HG03354 (cell line): ENCODE results near the gene VAV2.
"Not testable (repeated sequence)": the region's sequence is repeated elsewhere in the genome, so short reads cannot be mapped to it uniquely, and the experiment has no call there.

ENCODE experiments used
- ATAC-seq: cut with Tn5 transposase; IDR thresholded peaks from one replicate; pipeline ENCODE4 v1.9.1; 2021; ENCODE audit warnings: mild to moderate bottlenecking; ENCODE audit not compliant: unreplicated experiment, poor library complexity, severe bottlenecking

The VAV2 gene

GRCh38 chr9:133927041-133927440 lies 65.1 kb downstream of the VAV2 start:
- ATAC-seq, result no peak

GRCh38 chr9:133926165-133926856 lies 65.8 kb downstream of the VAV2 start:
- no peak for ATAC-seq

GRCh38 chr9:133924453-133924852 lies 67.7 kb downstream of the VAV2 start:
- no peak for ATAC-seq

GRCh38 chr9:133923608-133924007 lies 68.5 kb downstream of the VAV2 start:
- ATAC-seq, result not testable (repeated sequence)

GRCh38 chr9:133921866-133922265 lies 70.3 kb downstream of the VAV2 start:
- no peak for ATAC-seq

GRCh38 chr9:133920471-133920870 lies 71.7 kb downstream of the VAV2 start:
- no peak for ATAC-seq

GRCh38 chr9:133919253-133920115 lies 72.6 kb downstream of the VAV2 start:
- ATAC-seq, result no peak

- ATAC-seq, result no peak
These were observed 73.9 kb downstream of the VAV2 start for GRCh38 chr9:133918111-133918813.

- no peak for ATAC-seq
These were observed 74.7 kb downstream of the VAV2 start for GRCh38 chr9:133917375-133917774.

- ATAC-seq, result no peak
These were observed 76.0 kb downstream of the VAV2 start for GRCh38 chr9:133916159-133916541.

- ATAC-seq, result no peak
These were observed 76.5 kb downstream of the VAV2 start for GRCh38 chr9:133915534-133916158.

- ATAC-seq, result no peak
These were observed 77.4 kb downstream of the VAV2 start for GRCh38 chr9:133914442-133915342.

GRCh38 chr9:133913571-133914369 lies 78.4 kb downstream of the VAV2 start:
- no peak for ATAC-seq

- no peak for ATAC-seq
These were observed 81.1 kb downstream of the VAV2 start for GRCh38 chr9:133910855-133911514.

- ATAC-seq, result no peak
These were observed 84.9 kb downstream of the VAV2 start for GRCh38 chr9:133906932-133907910.

- no peak for ATAC-seq
These were observed 85.9 kb downstream of the VAV2 start for GRCh38 chr9:133906218-133906617.

GRCh38 chr9:133905493-133905892 lies 86.6 kb downstream of the VAV2 start:
- no peak for ATAC-seq
